ENCODE data around the gene FLOT1.

Gene FLOT1

DNA sequence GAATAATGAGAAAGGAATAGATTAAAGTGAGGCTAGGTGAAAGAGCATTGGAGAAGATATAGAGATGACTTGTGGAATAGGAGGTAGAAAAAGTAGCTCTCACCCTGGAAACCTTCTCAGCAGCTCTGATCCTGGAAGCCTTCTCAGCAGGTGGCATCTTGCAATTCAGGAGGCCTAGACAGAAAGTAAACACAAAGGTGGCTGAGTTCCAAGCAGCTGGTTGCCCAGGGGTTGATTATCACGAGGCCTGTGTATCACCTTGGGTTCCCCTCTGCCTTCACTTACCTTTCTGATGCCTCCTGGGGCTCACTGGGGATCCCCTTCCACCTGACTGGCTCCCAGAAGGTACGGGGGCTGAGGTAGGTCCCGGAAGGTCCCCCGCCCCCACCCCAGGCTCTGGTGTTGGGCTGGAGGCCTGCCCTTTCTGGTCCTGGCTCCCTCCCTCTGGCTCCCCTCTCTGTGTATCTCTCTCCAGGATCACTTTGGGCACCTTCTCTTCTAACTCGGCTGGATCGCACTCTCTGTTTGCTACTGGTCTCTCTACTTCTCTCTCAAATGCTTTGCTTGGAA lies 35.1 kb downstream of the FLOT1 start:
- no peaks in the 10 kb centered on the region for H3K9me3 ChIP-seq (replicated peaks; ENCODE audit: insufficient read depth, low read length)
- no peaks in the 10 kb centered on the region for H3F3A ChIP-seq (ENCODE audit: insufficient read depth, low read length)
- TF ChIP-seq EZH2phosphoT487 (IDR thresholded peaks at IDR 0.05; ENCODE audit: low read length) (no peak), EZH2 (optimal IDR thresholded peaks at IDR 0.05; ENCODE audit: low read depth, low read length) (no peak)
- TF ChIP-seq, protein P1, sequence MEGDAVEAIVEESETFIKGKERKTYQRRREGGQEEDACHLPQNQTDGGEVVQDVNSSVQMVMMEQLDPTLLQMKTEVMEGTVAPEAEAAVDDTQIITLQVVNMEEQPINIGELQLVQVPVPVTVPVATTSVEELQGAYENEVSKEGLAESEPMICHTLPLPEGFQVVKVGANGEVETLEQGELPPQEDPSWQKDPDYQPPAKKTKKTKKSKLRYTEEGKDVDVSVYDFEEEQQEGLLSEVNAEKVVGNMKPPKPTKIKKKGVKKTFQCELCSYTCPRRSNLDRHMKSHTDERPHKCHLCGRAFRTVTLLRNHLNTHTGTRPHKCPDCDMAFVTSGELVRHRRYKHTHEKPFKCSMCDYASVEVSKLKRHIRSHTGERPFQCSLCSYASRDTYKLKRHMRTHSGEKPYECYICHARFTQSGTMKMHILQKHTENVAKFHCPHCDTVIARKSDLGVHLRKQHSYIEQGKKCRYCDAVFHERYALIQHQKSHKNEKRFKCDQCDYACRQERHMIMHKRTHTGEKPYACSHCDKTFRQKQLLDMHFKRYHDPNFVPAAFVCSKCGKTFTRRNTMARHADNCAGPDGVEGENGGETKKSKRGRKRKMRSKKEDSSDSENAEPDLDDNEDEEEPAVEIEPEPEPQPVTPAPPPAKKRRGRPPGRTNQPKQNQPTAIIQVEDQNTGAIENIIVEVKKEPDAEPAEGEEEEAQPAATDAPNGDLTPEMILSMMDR (IDR thresholded peaks at IDR 0.05; ENCODE audit: low read length) = no peak
- no peaks in the 10 kb centered on the region for H3K79me2 ChIP-seq (ENCODE audit: low read length)
- H3K4me1 ChIP-seq (ENCODE audit: low read length) = no peaks in the 10 kb centered on the region
- no peak overlapping the region for H2AFZ ChIP-seq (ENCODE audit: low read length)
- no peak overlapping the region for H3K27ac ChIP-seq (ENCODE audit: low read length)
- H3K4me2 ChIP-seq (ENCODE audit: low read depth, low read length) = no peak overlapping the region
- no peaks in the 10 kb centered on the region for H3K36me3 ChIP-seq (replicated peaks; ENCODE audit: insufficient read depth, low read length)
- no peaks in the 10 kb centered on the region for H3K27me3 ChIP-seq (replicated peaks; ENCODE audit: insufficient read depth, low read length)
- no peaks in the 10 kb centered on the region for H3K9me2 ChIP-seq (replicated peaks; ENCODE audit: insufficient read depth, low read length)
- no peak for DNase-seq
- H4K20me1 ChIP-seq (ENCODE audit: insufficient read depth, low read length) = no peaks in the 10 kb centered on the region
- no peak overlapping the region for H3K9ac ChIP-seq (ENCODE audit: low read length)
- no peak overlapping the region for H3K4me3 ChIP-seq (ENCODE audit: low read length)

DNA sequence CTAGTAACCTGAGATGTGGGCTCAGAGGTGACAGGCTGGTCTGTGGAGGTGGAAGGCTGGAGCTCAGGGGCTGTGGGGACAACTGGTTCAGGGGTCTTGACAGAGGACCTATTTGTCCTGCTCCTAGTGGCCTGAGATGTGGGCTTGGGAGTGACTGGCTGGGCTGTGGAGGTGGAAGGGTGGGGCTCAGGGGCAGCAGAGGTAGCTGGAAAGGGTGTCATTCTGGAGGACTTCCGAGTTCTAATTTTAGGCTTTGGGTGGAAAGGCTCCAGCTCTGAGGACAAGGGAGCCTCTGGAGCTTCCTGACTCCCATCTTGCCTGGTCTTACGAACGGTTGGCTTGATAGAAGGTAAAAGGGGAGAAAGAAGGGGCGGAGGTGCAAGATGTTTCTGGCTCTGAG lies 36.9 kb downstream of the FLOT1 start:
- H3K4me3 ChIP-seq (ENCODE audit: low read length) = no peak overlapping the region
- H3K4me2 ChIP-seq (ENCODE audit: low read depth, low read length) = no peak overlapping the region
- TF ChIP-seq EZH2phosphoT487 (IDR thresholded peaks at IDR 0.05; ENCODE audit: low read length) = no peak
- TF ChIP-seq, protein P1 (IDR thresholded peaks at IDR 0.05; ENCODE audit: low read length) = no peak
- TF ChIP-seq EZH2 (optimal IDR thresholded peaks at IDR 0.05; ENCODE audit: low read depth, low read length) = no peak
- no peaks in the 10 kb centered on the region for H3K79me2 ChIP-seq (ENCODE audit: low read length)
- no peak overlapping the region for H3K9ac ChIP-seq (ENCODE audit: low read length)
- H3F3A ChIP-seq (ENCODE audit: insufficient read depth, low read length) = no peaks in the 10 kb centered on the region
- no peaks in the 10 kb centered on the region for H3K9me2 ChIP-seq (replicated peaks; ENCODE audit: insufficient read depth, low read length)
- no peaks in the 10 kb centered on the region for H4K20me1 ChIP-seq (ENCODE audit: insufficient read depth, low read length)
- no peaks in the 10 kb centered on the region for H3K36me3 ChIP-seq (replicated peaks; ENCODE audit: insufficient read depth, low read length)
- no peaks in the 10 kb centered on the region for H3K4me1 ChIP-seq (ENCODE audit: low read length)
- no peak overlapping the region for H3K27ac ChIP-seq (ENCODE audit: low read length)
- no peaks in the 10 kb centered on the region for H3K27me3 ChIP-seq (replicated peaks; ENCODE audit: insufficient read depth, low read length)
- no peak for DNase-seq
- H2AFZ ChIP-seq (ENCODE audit: low read length) = no peak overlapping the region
- H3K9me3 ChIP-seq (replicated peaks; ENCODE audit: insufficient read depth, low read length) = no peaks in the 10 kb centered on the region

DNA sequence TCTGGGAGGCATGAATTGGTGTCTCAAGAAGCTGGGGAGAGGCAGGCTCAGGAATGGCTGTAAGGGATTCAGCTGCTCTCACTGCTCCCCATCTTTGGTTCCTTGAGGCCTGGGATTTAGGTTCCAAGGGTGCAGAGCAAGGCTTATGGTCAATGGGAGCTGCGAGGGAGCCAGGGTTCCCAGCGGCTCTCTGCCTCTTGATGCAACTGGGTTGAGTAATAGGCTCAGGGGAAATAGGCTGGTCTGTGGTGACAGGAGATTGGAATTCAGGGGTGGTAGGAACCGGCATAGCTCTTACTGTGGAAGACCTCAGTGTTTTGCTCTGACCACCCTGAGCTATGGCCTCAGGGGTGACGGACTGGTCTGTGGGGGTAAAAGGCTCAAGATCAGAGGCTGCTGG lies 38.7 kb downstream of the FLOT1 start:
- Histone ChIP-seq H3K4me1 (ENCODE audit: low read length) (no peaks in the 10 kb centered on the region), H3K36me3 (replicated peaks; ENCODE audit: insufficient read depth, low read length) (no peaks in the 10 kb centered on the region), H3K9me3 (replicated peaks; ENCODE audit: insufficient read depth, low read length) (no peaks in the 10 kb centered on the region), H3F3A (ENCODE audit: insufficient read depth, low read length) (no peaks in the 10 kb centered on the region), H3K9ac (ENCODE audit: low read length) (no peak overlapping the region), H3K27me3 (replicated peaks; ENCODE audit: insufficient read depth, low read length) (no peaks in the 10 kb centered on the region), H4K20me1 (ENCODE audit: insufficient read depth, low read length) (no peaks in the 10 kb centered on the region), H3K9me2 (replicated peaks; ENCODE audit: insufficient read depth, low read length) (no peaks in the 10 kb centered on the region), H3K4me2 (ENCODE audit: low read depth, low read length) (no peak overlapping the region), H2AFZ (ENCODE audit: low read length) (no peak overlapping the region), H3K4me3 (ENCODE audit: low read length) (no peak overlapping the region), H3K27ac (ENCODE audit: low read length) (no peak overlapping the region), H3K79me2 (ENCODE audit: low read length) (no peaks in the 10 kb centered on the region)
- no peak for DNase-seq
- TF ChIP-seq EZH2 (optimal IDR thresholded peaks at IDR 0.05; ENCODE audit: low read depth, low read length) (no peak), EZH2phosphoT487 (IDR thresholded peaks at IDR 0.05; ENCODE audit: low read length) (no peak)
- TF ChIP-seq, protein P1 (IDR thresholded peaks at IDR 0.05; ENCODE audit: low read length) = no peak
